ENCODE data around the gene SLC66A3. TPM values are rescaled to one million over a fixed set of nuclear protein-coding genes. Genes with fewer than 3 reads are reported as not detected.
A peak's percentile ranks its signal among the peaks of the same experiment; 100 is the strongest.

Gene SLC66A3
- total and polyA plus RNA-seq, 2 donors (not counting 1 experiment from before 2014, with no cell fraction given) = 23.7 to 32.4 TPM

- no peak overlapping the region for H3K27ac ChIP-seq (ENCODE audit: low read length in 2 of 2)
- H3K9me3 Mint-ChIP-seq (ENCODE audit: insufficient read depth) = no peaks in the 10 kb centered on the region
- TF ChIP-seq CTCF (IDR thresholded peaks at IDR 0.05) = no peak
- TF ChIP-seq EZH2 (IDR thresholded peaks at IDR 0.05; ENCODE audit: borderline replicate concordance, insufficient read depth, low read depth, low read length, poor library complexity, severe bottlenecking) = no peak
- no peaks in the 10 kb centered on the region for H3K27me3 ChIP-seq (replicated peaks in 1 of 4; ENCODE audit: control extremely low read depth in 1 of 4, control insufficient read depth in 3 of 4, insufficient read depth in 4 of 4, low read length in 3 of 4)
- H3K4me2 ChIP-seq (replicated peaks; ENCODE audit: low read depth, low read length, poor library complexity, severe bottlenecking) = no peak overlapping the region
- ChIA-PET CTCF (no interaction called here), POLR2A (no interaction called here)
- ATAC-seq (ENCODE audit: low read depth) (no peak), DNase-seq (no peak)
- intact Hi-C loops (cut with micrococcal nuclease) = no loop called here
- H4K20me1 ChIP-seq (ENCODE audit: control insufficient read depth, insufficient read depth, low read length, poor library complexity, severe bottlenecking) = no peaks in the 10 kb centered on the region
- 48% methylated on average over 6 of the region's 6 CpGs for WGBS (ENCODE audit: insufficient coverage)
- peaks cover 6% of the 10 kb centered on the region for H3K4me1 Mint-ChIP-seq
- peaks cover 0 to 3% of the 10 kb centered on the region in 2 donors for H3K4me1 ChIP-seq (ENCODE audit: control insufficient read depth in 2 of 2, insufficient read depth in 2 of 2, low read length in 2 of 2)
- no peak overlapping the region for H3K9ac ChIP-seq (ENCODE audit: low read length)
- no peaks in the 10 kb centered on the region for H3K9me3 ChIP-seq (ENCODE audit: control extremely low read depth in 1 of 3, control insufficient read depth in 2 of 3, insufficient read depth in 1 of 3, low read length in 2 of 3)
- no peak overlapping the region for H3K4me3 ChIP-seq (ENCODE audit: control extremely low read depth in 1 of 5, extremely low read depth in 1 of 5, insufficient read depth in 1 of 5, low read depth in 2 of 5, low read length in 4 of 5)
- H3K27ac Mint-ChIP-seq = peak overlapping the region; percentile 51
- no peaks in the 10 kb centered on the region for H3K27me3 Mint-ChIP-seq
- no peak overlapping the region for H3K4me3 Mint-ChIP-seq
- no peaks in the 10 kb centered on the region for H3K79me2 ChIP-seq (ENCODE audit: control insufficient read depth, insufficient read depth, low read length)
- no peak overlapping the region for H2AFZ ChIP-seq (ENCODE audit: insufficient read depth, low read depth, low read length, poor library complexity, severe bottlenecking)
- no peaks in the 10 kb centered on the region for H3K36me3 ChIP-seq (replicated peaks in 1 of 2; ENCODE audit: control extremely low read depth in 1 of 2, control insufficient read depth in 1 of 2, extremely low read depth in 1 of 2, insufficient read depth in 2 of 2, low read length in 1 of 2)
Observed at GRCh38 chr2:11175293-11175795, 20.1 kb downstream of the SLC66A3 start.

- H3K27me3 ChIP-seq (replicated peaks in 1 of 4; ENCODE audit: control extremely low read depth in 1 of 4, control insufficient read depth in 3 of 4, insufficient read depth in 4 of 4, low read length in 3 of 4) = no peaks in the 10 kb centered on the region
- TF ChIP-seq EZH2 (IDR thresholded peaks at IDR 0.05; ENCODE audit: borderline replicate concordance, insufficient read depth, low read depth, low read length, poor library complexity, severe bottlenecking) = no peak
- no peak for TF ChIP-seq CTCF (IDR thresholded peaks at IDR 0.05)
- no peak overlapping the region for H3K4me2 ChIP-seq (replicated peaks; ENCODE audit: low read depth, low read length, poor library complexity, severe bottlenecking)
- intact Hi-C loops (cut with micrococcal nuclease) = no loop called here
- no peaks in the 10 kb centered on the region for H3K27me3 Mint-ChIP-seq
- no peak overlapping the region for H3K9ac ChIP-seq (ENCODE audit: low read length)
- no peaks in the 10 kb centered on the region for H3K9me3 Mint-ChIP-seq (ENCODE audit: insufficient read depth)
- no peaks in the 10 kb centered on the region for H3K9me3 ChIP-seq (ENCODE audit: control extremely low read depth in 1 of 3, control insufficient read depth in 2 of 3, insufficient read depth in 1 of 3, low read length in 2 of 3)
- ChIA-PET POLR2A (no interaction called here), CTCF (no interaction called here)
- DNase-seq = no peak
- WGBS (ENCODE audit: insufficient coverage) = 50% methylated on average over 2 of the region's 5 CpGs
- no peak overlapping the region for H3K27ac ChIP-seq (ENCODE audit: low read length in 2 of 2)
- peaks cover 6% of the 10 kb centered on the region for H3K4me1 Mint-ChIP-seq
- no peak overlapping the region for H3K27ac Mint-ChIP-seq
- H4K20me1 ChIP-seq (ENCODE audit: control insufficient read depth, insufficient read depth, low read length, poor library complexity, severe bottlenecking) = no peaks in the 10 kb centered on the region
- H2AFZ ChIP-seq (ENCODE audit: insufficient read depth, low read depth, low read length, poor library complexity, severe bottlenecking) = no peak overlapping the region
- H3K36me3 ChIP-seq (replicated peaks in 1 of 2; ENCODE audit: control extremely low read depth in 1 of 2, control insufficient read depth in 1 of 2, extremely low read depth in 1 of 2, insufficient read depth in 2 of 2, low read length in 1 of 2) = no peaks in the 10 kb centered on the region
- H3K4me3 ChIP-seq (ENCODE audit: control extremely low read depth in 1 of 5, extremely low read depth in 1 of 5, insufficient read depth in 1 of 5, low read depth in 2 of 5, low read length in 4 of 5) = no peak overlapping the region
- H3K4me3 Mint-ChIP-seq = no peak overlapping the region
- no peaks in the 10 kb centered on the region for H3K79me2 ChIP-seq (ENCODE audit: control insufficient read depth, insufficient read depth, low read length)
- ATAC-seq (ENCODE audit: low read depth) = no peak
- H3K4me1 ChIP-seq (ENCODE audit: control insufficient read depth in 2 of 2, insufficient read depth in 2 of 2, low read length in 2 of 2) = peaks cover 0 to 3% of the 10 kb centered on the region in 2 donors
Observed at GRCh38 chr2:11177871-11178690, 22.8 kb downstream of the SLC66A3 start.

Data from B cell (primary cell).